Measurements from ENCODE around the gene SIDT2.

The SIDT2 gene

DNA sequence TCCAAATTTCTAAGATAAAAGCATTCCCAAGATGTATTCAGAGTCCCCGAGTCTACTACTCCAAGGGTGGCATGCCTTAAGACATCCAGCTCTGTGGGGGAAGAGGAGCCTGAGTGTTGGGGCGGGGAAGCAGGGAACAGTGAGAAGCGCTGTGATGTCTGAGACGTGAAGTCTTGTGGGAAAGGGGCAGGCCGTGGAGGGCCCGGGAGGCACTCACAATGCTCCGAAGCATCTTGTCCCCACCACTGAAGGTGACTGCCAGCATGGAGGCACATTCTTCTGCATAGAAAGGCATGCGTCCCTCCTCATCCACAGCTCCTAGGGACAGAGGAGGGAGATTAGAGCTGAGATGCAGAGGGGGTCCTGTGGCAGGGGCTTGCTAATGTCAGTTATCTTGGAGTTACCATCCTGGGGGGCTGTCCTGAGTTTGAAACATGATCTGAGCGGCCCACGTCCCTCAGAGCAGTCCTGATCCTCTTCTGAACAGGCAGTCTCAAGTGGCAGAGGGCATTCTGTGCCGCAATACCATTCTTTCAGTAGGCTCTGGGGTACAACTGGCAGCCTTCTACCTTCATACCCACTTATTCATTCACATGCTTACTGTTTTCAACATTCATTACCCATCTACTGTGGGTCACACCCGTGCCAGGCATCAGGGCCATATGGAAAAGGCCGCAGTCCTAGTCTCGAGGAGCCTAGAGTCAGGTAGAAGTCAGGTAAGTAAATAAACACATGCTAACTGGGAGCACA lies 44.6 kb downstream of the SIDT2 start:
- no peak for DNase-seq (ENCODE audit: low read depth in 2 of 2)

DNA sequence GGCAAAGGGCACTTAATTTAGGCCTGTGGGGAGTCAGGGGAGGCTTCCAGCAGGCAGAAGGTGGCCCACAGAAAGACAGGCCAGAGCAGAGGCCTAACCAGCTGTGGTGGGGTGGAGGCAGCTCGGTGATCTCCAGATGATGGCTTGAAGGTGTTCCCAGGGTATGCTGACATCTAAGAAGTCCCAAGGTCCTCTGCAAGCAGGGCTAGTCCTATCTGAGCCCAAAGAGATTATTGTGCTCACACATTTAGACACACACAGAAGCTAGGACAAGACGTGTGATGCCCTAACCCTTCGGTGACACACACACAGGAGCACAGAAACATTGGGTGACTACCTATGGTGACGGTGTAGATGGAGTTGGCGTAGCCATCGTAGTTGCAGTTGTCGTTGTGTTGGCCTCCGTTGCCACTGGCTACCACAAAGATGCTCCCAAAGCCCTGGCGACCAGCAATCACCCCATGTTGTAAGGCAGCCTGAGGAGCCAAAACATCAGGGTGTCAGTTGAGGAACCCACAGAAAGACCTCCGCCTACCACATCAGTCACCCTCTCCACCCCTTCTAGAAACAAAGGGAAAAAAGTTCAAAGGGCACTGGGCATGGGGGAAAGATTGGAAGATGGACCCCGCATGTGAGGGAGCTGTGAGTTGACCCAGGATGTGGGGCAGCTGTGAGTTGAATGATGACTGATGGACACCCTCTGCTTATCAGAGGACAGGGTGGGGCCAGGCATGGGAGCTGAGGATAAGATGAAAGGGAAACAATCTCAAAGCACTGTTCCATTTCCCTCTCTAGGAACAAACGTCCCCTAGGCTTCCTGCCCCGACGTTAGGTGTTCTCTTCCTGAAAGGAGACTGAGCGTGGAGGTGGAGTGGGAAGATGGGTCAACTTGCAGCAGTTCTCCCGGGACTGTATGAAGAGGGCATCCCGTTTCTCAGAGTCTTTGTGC lies 45.5 kb downstream of the SIDT2 start:
- no peak for DNase-seq (ENCODE audit: low read depth in 2 of 2)

DNA sequence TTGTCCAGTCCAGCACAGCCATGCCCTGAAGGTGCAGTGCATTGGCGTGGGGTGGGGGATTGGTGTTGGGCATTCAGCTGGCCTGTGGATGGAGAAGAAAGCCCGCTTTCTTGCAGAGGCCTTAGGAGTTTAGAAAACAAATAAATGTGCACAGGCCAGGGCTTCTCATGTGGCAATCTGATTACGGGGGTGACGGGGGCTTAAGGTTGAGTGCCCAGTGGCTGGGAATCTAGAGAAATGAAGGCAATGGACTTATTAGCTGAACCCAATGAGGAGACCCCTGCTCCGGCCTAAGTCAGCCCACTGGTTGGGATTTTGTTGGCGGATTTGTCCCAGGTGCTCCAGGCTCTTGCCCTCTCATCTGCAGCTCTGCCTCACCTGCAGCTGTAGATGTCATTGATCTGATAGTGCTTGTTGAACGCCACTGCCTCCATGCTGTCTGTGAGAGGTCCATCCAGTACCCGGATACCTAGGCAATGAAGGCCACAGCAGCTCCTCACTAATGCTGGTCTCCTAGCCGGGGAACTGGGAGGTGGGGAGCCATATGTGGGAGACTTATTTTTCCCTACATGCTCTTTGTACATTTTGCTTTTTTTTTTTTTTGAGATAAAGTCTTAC lies 47.1 kb downstream of the SIDT2 start:
- DNase-seq (ENCODE audit: low read depth in 2 of 2) = no peak

DNA sequence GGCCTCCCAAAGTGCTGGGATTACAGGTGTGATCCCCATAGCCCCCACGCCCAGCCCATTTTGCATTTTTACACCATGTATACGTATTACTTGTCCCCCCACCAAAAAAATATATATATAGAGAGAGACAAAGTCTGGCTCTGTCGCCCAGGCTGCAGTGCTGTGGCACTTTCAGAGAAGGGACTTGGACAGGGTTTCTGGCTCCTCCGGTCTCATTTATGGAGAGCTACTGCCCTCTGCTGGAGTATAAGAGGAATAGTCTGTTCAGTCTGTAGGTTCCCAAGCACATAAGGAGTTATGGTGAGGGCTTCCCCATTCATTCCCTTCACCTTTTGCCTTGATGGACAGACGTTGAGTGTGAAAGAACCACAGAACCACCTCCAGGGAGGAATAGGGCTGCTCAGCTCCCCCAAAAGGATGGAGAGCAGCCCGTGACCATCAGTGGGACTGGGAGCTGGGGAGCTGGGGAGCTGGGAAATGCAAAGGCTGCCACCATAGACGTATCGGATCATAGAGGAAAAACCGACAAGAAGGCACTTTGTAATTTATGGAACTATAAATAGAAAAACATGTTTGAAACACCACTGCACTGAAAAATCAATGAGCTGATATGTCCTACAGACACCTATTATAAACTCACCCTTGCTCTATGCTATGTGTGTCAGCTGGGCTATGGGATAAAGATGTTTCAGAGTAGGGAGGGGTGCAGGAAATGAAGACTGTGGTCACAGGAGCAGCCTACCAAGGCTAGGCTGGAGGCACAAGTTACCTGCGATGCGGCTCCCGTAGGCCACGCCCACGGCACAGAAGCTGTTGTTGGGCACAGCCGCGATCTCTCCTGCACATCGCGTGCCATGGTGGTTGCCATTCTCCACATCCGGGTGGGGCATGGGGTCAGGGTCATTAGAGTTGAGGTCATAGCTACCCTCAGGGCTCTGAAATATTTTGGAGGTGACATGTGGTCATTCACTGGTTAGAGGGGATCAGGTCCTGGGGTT lies 48.1 kb downstream of the SIDT2 start:
- no peak for DNase-seq (ENCODE audit: low read depth in 2 of 2)

DNA sequence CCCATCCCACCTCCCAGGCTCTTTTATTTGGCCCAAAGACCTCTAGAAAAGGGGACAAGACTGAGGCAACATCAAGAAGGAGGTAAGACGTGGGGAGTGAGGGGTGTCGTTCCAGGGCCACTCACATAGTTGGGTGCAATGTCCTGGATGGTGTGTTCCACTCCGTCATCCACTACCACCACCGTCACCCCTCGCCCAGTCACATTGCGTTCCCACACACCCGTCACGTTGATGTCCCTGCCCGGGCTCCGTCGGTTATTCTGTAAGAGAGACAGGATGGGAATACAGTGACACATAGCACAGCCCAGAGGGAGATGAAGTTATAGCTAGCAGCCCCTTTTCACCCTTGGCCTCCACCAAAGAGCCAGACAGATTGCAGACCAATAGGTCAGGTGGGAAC lies 49.5 kb downstream of the SIDT2 start:
- DNase-seq (ENCODE audit: low read depth in 2 of 2) = no peak

DNA sequence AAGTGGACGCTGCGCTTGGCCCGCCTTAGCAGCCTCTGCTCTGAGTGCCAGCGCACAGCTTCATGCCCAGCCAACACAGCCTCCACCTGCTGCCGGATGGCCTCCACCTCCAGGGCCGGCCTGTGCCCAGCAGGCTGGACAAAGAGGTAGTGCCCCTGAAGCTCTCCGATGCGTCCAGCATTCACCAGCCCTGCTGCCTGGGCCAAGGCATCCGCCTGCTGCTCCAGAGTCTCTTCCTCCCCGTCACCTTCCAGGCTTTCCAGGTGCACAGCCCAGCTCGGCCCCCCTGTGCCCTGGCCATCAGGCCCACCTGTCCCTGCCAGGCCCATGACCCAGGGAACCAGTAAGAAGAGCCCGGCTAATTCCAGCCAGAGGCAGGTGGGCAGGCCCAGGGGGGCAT lies 50.9 kb downstream of the SIDT2 start:
- DNase-seq (ENCODE audit: low read depth in 2 of 2) = no peak

DNA sequence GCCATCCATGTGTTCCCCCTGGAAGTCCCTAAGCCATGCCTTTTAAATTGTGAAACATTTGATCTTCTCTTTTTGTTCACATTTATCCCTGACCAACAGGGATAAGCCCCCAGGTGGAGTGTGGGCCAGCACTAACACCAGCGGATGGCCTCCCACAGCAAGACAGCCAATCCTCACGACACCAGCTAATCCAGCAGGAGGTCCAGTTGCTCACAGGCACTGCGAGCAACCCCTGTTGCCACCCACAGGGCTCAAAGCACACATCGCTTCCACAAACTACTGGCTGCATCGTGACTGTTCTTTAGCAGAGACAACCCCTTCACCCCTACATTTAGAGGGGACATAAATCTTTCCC lies 51.4 kb downstream of the SIDT2 start:
- no peak for DNase-seq (ENCODE audit: low read depth in 2 of 2)

DNA sequence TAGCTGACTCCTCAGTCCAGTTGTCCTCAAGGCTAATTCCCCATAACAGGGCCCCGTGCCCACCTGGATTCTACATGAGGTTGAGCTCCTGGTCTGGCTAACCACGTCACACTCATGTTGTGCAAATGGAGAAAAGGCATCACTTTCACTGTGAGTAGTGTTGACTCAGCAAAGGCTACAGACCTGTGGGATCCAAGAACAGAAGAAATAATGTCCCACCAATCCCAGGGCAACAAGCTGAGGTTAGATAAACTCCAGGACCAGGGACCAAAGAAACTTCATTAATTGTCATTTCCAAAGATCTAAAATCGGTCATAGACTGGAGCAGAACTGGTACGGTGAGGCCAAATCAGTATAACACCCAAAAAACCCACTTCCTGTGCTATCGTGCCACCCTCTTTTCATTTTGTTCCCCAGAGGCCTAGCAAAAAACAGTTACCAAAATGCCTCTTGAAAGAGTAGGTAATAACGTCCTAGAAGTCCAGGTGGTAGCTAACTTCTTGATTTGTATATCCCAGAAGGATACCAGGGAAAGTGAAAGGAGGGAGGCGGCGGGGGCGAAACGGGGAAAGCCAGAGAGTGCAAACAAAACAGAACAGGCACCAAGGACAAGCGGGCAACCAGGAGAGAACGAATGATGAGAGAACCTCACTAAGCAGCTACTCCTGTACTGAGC lies 51.9 kb downstream of the SIDT2 start:
- DNase-seq (ENCODE audit: low read depth in 2 of 2) = peak; percentile 40 to 55

DNA sequence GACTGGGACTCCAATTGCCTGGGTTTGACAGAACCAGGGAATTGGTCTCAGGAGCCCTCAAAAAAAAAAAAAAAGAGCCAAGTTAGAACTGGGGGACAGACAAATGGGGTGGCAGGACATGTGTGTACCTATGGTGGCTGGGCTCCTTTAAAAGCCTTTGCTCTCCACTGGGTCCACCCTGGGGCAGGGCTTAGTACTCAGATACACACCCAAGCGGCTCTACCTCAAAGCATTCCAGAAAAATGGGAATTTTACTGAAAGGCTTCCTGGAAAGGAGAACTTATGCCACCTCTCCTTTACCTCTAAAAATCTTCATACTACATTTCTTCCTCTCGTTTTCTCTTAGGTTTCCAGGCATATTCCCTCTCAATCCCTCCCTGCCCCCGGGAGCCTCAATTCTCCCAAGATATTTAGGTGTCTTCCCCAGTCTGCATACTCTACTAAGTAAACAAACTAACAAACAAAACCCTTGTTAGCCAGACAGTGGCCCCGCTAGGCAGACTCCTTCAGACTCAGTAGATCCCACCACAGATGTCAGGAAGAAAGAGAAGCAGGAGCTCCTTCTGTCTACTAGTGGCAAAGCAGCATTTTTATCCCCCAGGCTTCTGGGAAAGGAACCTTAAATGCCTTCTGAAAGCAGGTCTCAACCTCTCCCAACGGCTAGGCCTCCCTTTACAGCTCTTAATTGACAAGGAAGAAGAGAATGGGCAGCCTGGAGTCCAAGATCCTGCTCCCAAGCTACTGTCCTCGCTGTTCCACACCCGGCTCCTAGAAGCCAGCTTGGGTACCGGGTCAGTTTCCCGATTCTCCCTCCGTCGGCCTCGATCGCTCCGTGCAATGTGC lies 52.7 kb downstream of the SIDT2 start:
- no peak for DNase-seq (ENCODE audit: low read depth in 2 of 2)

DNA sequence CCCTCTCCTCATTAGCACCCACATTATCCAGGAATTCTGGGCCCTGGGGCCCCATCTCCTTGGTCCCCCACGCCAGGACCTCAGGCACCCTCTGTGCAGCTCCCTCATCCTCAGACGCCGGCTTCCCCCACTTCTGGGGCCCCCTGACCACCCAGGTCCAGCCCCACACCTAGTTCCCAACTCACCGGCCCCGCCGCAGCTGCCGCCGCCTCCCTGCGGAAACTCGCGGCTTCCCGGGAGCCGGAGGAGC lies 53.2 kb downstream of the SIDT2 start, which contains the start of gene PCSK7:
TSS of gene PCSK7 (minus strand) at position 232 of the 250 bp plus-strand sequence. CDS start 2,229 bp downstream, outside the sequence.
- no peak for DNase-seq (ENCODE audit: low read depth in 2 of 2)

DNA sequence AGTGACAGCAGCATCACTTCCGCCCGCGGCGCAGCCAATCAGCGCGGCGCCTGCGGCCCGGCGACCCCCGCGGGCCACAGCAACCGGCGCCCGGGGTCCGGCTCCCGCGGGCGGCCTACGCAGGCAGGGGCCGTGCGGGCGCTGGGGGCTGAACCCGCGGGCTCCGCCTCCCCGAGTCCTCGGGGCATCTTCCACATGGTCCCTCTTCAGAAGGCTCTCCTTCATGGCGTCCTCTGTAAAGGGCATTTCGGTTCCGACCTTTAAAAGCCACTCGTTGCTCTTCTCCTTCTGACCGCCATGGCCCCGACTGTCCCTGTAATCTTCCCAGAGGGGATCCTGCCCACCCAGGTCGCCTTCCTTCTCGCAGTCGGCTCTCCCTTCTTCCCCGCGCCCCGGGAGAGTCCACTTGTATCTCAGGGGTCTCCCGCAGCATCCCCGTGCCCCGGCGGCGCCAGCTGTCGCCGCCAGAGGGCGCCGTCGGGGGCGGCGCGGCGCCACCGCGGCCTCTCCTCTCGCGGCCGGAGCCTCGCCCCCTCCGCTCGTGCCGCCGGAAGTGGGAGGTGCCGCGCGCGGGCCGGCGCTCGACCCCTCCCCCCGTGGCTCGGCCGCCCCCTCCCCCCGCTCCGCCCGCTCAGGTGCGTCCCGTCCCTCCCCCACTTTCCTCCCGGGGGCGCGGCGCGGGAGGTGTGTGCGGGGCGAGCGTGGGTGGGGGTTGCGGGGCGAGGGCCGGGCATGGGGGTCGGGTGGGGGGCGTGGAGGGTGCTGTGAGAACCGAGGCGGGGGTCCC lies 53.7 kb downstream of the SIDT2 start, which contains the start of gene RNF214:
TSS of gene RNF214 (plus strand) at position 580 of the 787 bp plus-strand sequence. CDS start 1,602 bp downstream, outside the sequence.
- DNase-seq (ENCODE audit: low read depth in 2 of 2) = peak; percentile 52 to 69

DNA sequence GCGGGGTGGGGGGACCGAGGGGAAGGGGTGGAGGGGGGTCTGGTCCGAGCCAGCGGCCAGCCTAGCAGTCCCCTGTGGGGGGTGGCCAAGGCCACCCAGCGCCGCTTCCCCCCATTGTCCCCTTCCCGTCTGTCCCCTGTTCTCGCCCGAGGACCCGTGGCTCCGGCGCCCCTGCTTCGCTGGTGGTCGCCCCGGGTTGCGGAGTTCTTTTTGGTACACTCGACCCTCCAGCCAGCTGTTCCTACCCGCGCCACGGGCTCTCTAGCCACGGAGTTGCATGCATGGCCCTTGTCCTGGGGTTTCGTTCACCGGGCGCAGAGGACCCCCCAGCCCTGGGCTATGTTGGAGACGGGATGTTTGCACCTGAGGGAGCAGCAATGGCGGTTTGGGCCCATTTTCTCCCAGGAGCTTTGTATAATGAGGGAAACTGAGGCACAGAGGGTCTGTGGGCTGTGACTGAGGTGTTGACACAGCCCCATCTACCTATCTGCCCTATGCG lies 54.4 kb downstream of the SIDT2 start:
- DNase-seq (ENCODE audit: low read depth in 2 of 2) = no peak

DNA sequence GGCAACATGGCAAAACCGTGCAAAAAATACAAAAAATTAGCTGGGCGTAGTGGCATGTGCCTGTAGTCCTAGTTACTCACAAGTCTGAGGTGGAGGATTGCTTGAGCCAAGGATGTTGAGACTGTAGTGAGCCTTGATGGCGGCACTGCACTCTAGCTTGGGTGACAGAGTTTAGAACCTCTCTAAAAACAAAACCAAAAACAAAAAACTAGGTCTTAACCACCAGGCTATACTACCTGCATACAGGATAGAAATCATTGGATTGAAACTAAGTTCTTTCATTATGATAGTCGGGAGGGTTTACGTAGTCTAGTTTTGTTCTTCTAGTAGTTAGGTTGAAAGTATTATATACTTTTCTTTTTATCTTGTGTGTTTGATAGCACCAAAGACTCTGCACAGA lies 59.7 kb downstream of the SIDT2 start:
- no peak for DNase-seq (ENCODE audit: low read depth in 2 of 2)

DNA sequence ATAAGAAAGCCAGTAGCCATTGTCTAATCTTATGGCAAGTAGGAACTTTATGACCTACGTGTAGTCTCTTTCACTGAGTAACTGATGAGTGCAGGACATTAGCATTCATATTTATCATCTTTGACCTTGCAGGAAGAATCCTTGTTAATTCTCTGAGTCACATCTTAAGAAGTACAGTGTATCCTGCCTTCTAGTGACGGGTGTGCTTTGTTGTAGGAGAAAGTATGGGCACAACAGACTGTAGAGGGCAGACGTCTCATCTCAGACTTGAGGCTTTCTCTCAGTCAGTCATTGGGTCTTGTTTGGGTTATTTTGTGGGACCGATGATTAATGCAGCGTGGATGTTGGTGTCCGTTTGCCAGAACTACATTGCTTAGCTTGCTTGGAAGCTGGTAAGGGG lies 60.8 kb downstream of the SIDT2 start:
- DNase-seq (ENCODE audit: low read depth in 2 of 2) = no peak

Data from stimulated activated CD4-positive, alpha-beta T cell treated with anti-CD3 and anti-CD28 coated beads, Interleukin-15, amount 100 ng/mL, for 48 hours (primary cell).